Smooth muscle cell (in vitro differentiated cells): ENCODE results near the gene MYO1D. TPM values are rescaled to one million over a fixed set of nuclear protein-coding genes. Genes with fewer than 3 reads are reported as not detected.

Source experiments
- DNase-seq: peaks from one replicate; lab custom pipeline; 2025; ENCODE audit not compliant: unreplicated experiment; lab: John Stamatoyannopoulos, UW
- H2AFZ ChIP-seq: fragments of 200-600 bp; sonication (generic); 2 replicates; pipeline ENCODE4 v1.6.0; 2016; ENCODE audit warnings: antibody characterized with exemption, low read depth, mild to moderate bottlenecking
- H3F3A ChIP-seq: fragments of 200-600 bp; sonication (generic); 2 replicates; pipeline ENCODE4 v1.6.0; 2017; ENCODE audit warnings: antibody characterized with exemption, low read depth
- H3K27ac ChIP-seq: fragments of 200-600 bp; sonication (generic); 2 replicates; pipeline ENCODE4 v1.5.1; 2016; ENCODE audit warnings: low read depth, mild to moderate bottlenecking
- H3K27me3 ChIP-seq: fragments of 200-600 bp; sonication (generic); 2 replicates; pipeline ENCODE4 v1.6.1; 2016; ENCODE audit warnings: low read depth, mild to moderate bottlenecking
- H3K36me3 ChIP-seq: fragments of 200-600 bp; sonication (generic); 2 replicates; pipeline ENCODE4 v1.5.1; 2016; ENCODE audit warnings: low read depth
- H3K4me1 ChIP-seq: fragments of 200-600 bp; sonication (generic); 2 replicates; pipeline ENCODE4 v1.5.1; 2016; ENCODE audit warnings: low read depth
- H3K4me2 ChIP-seq: fragments of 200-600 bp; sonication (generic); 2 replicates; pipeline ENCODE4 v1.6.0; 2016; ENCODE audit warnings: mild to moderate bottlenecking
- H3K4me3 ChIP-seq: fragments of 200-600 bp; sonication (generic); 2 replicates; pipeline ENCODE4 v1.5.1; 2016; ENCODE audit warnings: mild to moderate bottlenecking
- H3K79me2 ChIP-seq: fragments of 200-600 bp; sonication (generic); 2 replicates; pipeline ENCODE4 v1.6.0; 2016; ENCODE audit warnings: low read depth, mild to moderate bottlenecking
- H3K9ac ChIP-seq: fragments of 200-600 bp; sonication (generic); 2 replicates; pipeline ENCODE4 v1.6.0; 2016; ENCODE audit warnings: low read depth
- H3K9me3 ChIP-seq: fragments of 200-600 bp; sonication (generic); replicated peaks from 2 replicates; pipeline ENCODE4 v1.5.1; 2016; ENCODE audit warnings: low read depth
- H4K20me1 ChIP-seq: fragments of 200-600 bp; sonication (generic); 2 replicates; pipeline ENCODE4 v1.6.0; 2016; ENCODE audit warnings: low read depth
- CTCF ChIP-seq: fragments of 200-600 bp; sonication (generic); IDR thresholded peaks from 2 replicates; pipeline ENCODE4 v1.5.1; 2017; ENCODE audit warnings: borderline replicate concordance, mild to moderate bottlenecking, antibody characterized with exemption; ENCODE audit not compliant: insufficient read depth, poor library complexity, severe bottlenecking
- WGBS: methylation state at CpG from one replicate; pipeline ENCODE4 v1.1.7; 2016; ENCODE audit warnings: low lambda C conversion rate; 5-methylcytosine and 5-hydroxymethylcytosine counted together
- polyA plus RNA-seq: library from polyadenylated mRNA; unstranded; fragments of >200 nt; fragmentation: Nextera tagmentation; extraction: Ambion mirVana; gene quantifications from 2 replicates; pipeline ENCODE4 v1.2.1, GENCODE V29; 2016
- total RNA-seq: library from RNA; depleted of rRNA; stranded (reverse); fragments of >200 nt; gene quantifications from 2 replicates; pipeline ENCODE4 v1.2.3, GENCODE V29; 2014

Gene MYO1D
- total and polyA plus RNA-seq, 2 experiments from 2014 or later: 13.9 to 35.7 TPM

GRCh38 chr17:32733401-32733800, 143.5 kb downstream of the MYO1D start:
- DNase-seq: no peak
- Histone ChIP-seq H3K79me2 (no peaks in the 10 kb centered on the region), H2AFZ (no peak overlapping the region), H3K4me1 (no peaks in the 10 kb centered on the region), H3K4me3 (no peak overlapping the region), H3K36me3 (no peaks in the 10 kb centered on the region), H3K4me2 (no peak overlapping the region), H3F3A (no peaks in the 10 kb centered on the region), H3K27me3 (no peaks in the 10 kb centered on the region), H3K9me3 (no peaks in the 10 kb centered on the region), H3K9ac (no peak overlapping the region), H4K20me1 (no peaks in the 10 kb centered on the region), H3K27ac (no peak overlapping the region)
- no peak for TF ChIP-seq CTCF
- WGBS: 97% methylated on average over 1 of the region's 1 CpG

- WGBS: 80% methylated on average over 6 of the region's 6 CpGs
- H3K4me2 ChIP-seq: no peak overlapping the region
- H2AFZ ChIP-seq: no peak overlapping the region
- no peaks in the 10 kb centered on the region for H3F3A ChIP-seq
- no peaks in the 10 kb centered on the region for H4K20me1 ChIP-seq
- H3K4me3 ChIP-seq: no peak overlapping the region
- H3K27ac ChIP-seq: no peak overlapping the region
- DNase-seq: no peak
- no peaks in the 10 kb centered on the region for H3K4me1 ChIP-seq
- H3K9ac ChIP-seq: no peak overlapping the region
- no peaks in the 10 kb centered on the region for H3K27me3 ChIP-seq
- TF ChIP-seq CTCF: no peak
- no peaks in the 10 kb centered on the region for H3K79me2 ChIP-seq
- H3K9me3 ChIP-seq: no peaks in the 10 kb centered on the region
- no peaks in the 10 kb centered on the region for H3K36me3 ChIP-seq
These were observed 144.0 kb downstream of the MYO1D start for GRCh38 chr17:32732900-32733299.

GRCh38 chr17:32732296-32732642, 144.7 kb downstream of the MYO1D start:
- 100% methylated on average over 2 of the region's 2 CpGs for WGBS
- Histone ChIP-seq H4K20me1 (no peaks in the 10 kb centered on the region), H3K9ac (no peak overlapping the region)

More at GRCh38 chr17:32732296-32732642, 144.7 kb downstream of the MYO1D start:
- no peaks in the 10 kb centered on the region for H3K9me3 ChIP-seq
- H3K36me3 ChIP-seq: no peaks in the 10 kb centered on the region
- no peak overlapping the region for H3K27ac ChIP-seq
- no peaks in the 10 kb centered on the region for H3K4me1 ChIP-seq
- no peak overlapping the region for H3K4me2 ChIP-seq
- H3K27me3 ChIP-seq: no peaks in the 10 kb centered on the region
- TF ChIP-seq CTCF: no peak
- no peaks in the 10 kb centered on the region for H3K79me2 ChIP-seq
- no peak overlapping the region for H2AFZ ChIP-seq
- H3K4me3 ChIP-seq: no peak overlapping the region
- DNase-seq: no peak
- H3F3A ChIP-seq: no peaks in the 10 kb centered on the region
